ENCODE measurements around the gene PPP4R3A.

GRCh38 chr14:91516663-91517388 is 6.7 kb upstream of the PPP4R3A start:
- TF ChIP-seq CTCF (IDR thresholded peaks at IDR 0.05) = no peak
- no peak for TF ChIP-seq POLR2A (IDR thresholded peaks at IDR 0.05)

Measured in testis (tissue), 2 donors.